HG02571 (cell line): ENCODE results near the gene IQGAP1.

Source experiments
- ATAC-seq: cut with Tn5 transposase; IDR thresholded peaks from one replicate; pipeline ENCODE4 v1.9.1; 2021; ENCODE audit warnings: mild to moderate bottlenecking, moderate library complexity; ENCODE audit not compliant: unreplicated experiment

IQGAP1 gene

GRCh38 chr15:90432253-90432652 is 44.2 kb downstream of the IQGAP1 start:
- no peak for ATAC-seq

- ATAC-seq = no peak
Observed at GRCh38 chr15:90435652-90436337, 47.8 kb downstream of the IQGAP1 start.

- ATAC-seq = no peak
Observed at GRCh38 chr15:90436952-90437351, 48.9 kb downstream of the IQGAP1 start.

- ATAC-seq = no peak
Observed at GRCh38 chr15:90437516-90437915, 49.5 kb downstream of the IQGAP1 start.

- no peak for ATAC-seq
Observed at GRCh38 chr15:90439946-90440345, 51.9 kb downstream of the IQGAP1 start.

GRCh38 chr15:90441027-90441426 is 53.0 kb downstream of the IQGAP1 start:
- ATAC-seq = no peak

- no peak for ATAC-seq
Observed at GRCh38 chr15:90442423-90442822, 54.4 kb downstream of the IQGAP1 start.

- ATAC-seq = no peak
Observed at GRCh38 chr15:90449206-90449735, 61.2 kb downstream of the IQGAP1 start.

- no peak for ATAC-seq
Observed at GRCh38 chr15:90451053-90451850, 63.2 kb downstream of the IQGAP1 start.

GRCh38 chr15:90456236-90456635 is 68.2 kb downstream of the IQGAP1 start:
- ATAC-seq = no peak

GRCh38 chr15:90458061-90458460 is 70.0 kb downstream of the IQGAP1 start:
- no peak for ATAC-seq

GRCh38 chr15:90459368-90459767 is 71.3 kb downstream of the IQGAP1 start:
- ATAC-seq = no peak

- no peak for ATAC-seq
Observed at GRCh38 chr15:90460142-90460824, 72.2 kb downstream of the IQGAP1 start.

GRCh38 chr15:90463381-90463780 is 75.3 kb downstream of the IQGAP1 start:
- ATAC-seq = no peak

- ATAC-seq = no peak
Observed at GRCh38 chr15:90465140-90465929, 77.3 kb downstream of the IQGAP1 start.

- no peak for ATAC-seq
Observed at GRCh38 chr15:90465930-90466567, 78.0 kb downstream of the IQGAP1 start.

GRCh38 chr15:90469723-90470122 is 81.7 kb downstream of the IQGAP1 start:
- ATAC-seq = no peak

- no peak for ATAC-seq
Observed at GRCh38 chr15:90470453-90470852, 82.4 kb downstream of the IQGAP1 start.

GRCh38 chr15:90471126-90471525 is 83.1 kb downstream of the IQGAP1 start:
- no peak for ATAC-seq

- ATAC-seq = no peak
Observed at GRCh38 chr15:90471769-90472168, 83.7 kb downstream of the IQGAP1 start.
